HG02610 (cell line): ENCODE results near the gene DHRS9.

Experiments used
- ATAC-seq: cut with Tn5 transposase; IDR thresholded peaks from one replicate; pipeline ENCODE4 v1.9.1; 2021; ENCODE audit warnings: mild to moderate bottlenecking, moderate library complexity; ENCODE audit not compliant: unreplicated experiment

Gene DHRS9

DNA sequence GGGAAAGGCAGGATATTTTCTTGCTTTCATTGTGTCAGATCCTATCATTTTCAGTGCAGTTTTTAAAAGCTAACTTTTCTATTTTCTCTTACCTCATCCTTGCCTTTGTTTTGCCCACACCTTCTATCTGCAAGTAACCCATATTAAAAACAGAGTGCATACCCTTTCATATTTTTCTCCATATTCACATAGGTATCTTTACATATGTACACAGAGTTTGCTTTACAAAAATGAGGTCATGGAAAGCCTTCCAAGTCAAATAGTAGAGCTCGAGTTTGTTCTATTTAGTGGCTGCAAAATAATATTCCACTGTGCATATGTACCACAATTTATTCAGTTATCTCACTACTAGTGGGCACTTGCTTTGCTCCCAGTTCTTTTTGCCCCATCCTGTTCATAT lies 3.9 kb upstream of the DHRS9 start:
- no peak for ATAC-seq

DNA sequence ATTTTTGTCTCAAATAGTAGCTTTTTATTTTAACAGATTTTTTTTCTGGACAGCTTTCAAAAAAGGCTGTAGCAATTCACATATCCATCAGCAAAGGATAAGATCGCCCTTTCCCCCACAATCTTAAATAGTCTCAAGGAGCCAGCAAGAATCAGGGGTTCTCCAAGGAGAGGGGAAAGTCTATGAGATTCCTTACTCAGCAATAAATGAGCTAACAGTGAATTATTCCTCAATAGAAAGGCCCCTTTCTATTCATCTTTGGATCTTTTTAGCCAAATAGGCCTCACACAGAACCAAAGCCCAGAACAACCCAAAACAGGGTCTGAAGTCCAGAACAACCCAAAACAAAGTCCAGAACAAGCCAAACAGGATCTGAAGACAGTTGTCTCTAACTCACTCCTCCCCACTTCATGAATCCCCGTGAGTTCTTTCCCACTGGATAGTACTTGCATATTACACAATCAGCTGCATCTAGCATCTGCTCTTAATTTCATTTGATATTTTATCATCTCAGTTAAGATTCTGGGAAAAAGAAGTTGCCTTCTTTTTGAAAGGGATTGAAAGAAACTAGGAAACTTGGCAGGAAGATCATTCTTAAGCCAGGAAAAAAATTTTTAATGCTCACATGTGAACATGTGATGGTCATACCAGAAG lies 3.4 kb upstream of the DHRS9 start:
- ATAC-seq, result no peak

DNA sequence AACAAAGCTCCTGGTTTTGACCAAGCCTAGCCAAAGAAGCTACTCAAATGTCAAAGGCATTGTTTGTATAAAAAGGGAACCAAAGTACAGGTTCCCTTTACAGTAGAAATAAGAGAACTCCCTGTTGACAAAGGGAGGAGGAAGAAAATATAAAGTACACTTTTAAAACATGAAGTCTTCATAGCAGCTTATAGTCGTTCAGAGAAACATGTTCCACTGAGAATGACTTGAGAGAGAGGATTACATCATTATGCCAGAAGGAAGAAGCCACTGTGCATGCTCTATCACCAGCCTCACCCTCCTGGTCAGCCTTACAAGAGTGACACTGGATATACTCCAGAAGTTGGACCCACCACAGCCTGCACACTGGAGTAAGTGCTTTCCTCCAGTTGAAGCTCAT lies 2.5 kb upstream of the DHRS9 start:
- ATAC-seq, result no peak

DNA sequence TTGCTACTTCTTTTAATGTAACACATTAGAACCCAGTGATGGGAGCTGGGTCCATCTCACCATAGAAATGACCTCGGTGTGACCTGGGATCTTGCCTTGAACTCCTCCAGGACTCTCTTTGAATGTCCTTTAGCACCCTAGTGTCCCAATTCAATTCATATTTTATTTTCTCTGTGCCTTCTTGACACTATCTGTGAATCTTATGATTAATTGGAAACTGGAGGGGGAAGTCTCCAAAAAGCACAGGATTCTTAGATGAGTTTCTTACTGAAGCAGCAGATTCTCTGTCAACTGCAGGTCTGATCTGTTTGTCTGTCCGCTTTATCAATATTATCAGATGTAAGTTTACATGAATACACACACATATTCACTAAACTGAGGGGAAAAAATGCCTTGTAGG lies 470 bp downstream of the DHRS9 start:
- ATAC-seq, result no peak

DNA sequence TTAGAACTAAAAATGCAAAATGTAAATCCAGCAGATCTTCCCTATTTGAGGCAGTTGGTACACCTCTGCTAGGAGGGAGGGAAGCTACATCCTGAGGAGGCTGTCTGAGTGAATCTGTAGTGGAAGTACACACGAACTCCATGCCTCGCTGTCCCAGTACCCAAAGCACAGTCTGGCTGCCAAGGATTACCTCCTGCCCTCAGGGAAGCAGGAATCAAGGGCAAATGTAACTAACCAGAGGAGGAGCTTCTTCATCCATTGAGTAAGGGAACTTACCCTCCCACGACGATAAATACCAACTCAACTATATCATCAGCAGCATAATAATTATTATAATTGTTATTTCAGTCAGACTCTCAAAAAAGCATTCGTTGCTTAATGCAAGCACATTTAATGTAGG lies 2.1 kb downstream of the DHRS9 start:
- no peak for ATAC-seq

DNA sequence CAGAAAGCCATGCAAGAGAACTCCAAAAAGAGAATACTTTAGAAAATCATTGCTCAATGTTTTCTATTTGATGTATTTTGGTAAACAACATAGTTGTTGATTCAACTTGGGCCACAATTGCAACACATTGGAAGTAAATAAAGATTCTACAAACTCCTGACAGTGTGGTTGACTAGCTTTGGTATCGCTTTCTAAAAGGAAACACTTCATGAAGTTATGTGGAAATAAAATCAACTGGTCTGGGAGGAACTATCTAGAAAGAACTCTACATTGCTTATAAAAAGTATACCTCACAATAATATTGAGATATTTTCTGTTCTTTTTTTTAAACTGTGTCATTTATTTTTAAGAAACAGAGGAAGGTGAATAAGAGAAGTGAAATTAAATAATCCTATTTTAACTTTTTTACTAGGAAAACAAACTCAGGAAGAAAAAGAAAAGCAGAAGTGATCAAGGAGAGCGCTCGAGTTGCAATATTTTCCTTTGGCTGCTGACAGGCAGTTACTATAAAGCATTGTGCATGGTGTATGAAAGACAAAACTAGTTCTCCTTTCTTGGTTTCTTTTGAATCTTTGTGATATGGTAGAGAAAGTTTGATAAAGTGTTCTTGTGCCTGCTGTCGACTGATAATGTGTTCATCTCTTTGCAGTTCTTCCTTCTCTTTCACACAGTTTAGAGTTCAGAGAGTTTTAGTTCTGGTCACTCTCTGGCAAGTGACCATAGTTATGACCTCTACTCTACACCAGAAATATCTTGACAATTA lies 3.0 kb downstream of the DHRS9 start:
- ATAC-seq, result no peak

DNA sequence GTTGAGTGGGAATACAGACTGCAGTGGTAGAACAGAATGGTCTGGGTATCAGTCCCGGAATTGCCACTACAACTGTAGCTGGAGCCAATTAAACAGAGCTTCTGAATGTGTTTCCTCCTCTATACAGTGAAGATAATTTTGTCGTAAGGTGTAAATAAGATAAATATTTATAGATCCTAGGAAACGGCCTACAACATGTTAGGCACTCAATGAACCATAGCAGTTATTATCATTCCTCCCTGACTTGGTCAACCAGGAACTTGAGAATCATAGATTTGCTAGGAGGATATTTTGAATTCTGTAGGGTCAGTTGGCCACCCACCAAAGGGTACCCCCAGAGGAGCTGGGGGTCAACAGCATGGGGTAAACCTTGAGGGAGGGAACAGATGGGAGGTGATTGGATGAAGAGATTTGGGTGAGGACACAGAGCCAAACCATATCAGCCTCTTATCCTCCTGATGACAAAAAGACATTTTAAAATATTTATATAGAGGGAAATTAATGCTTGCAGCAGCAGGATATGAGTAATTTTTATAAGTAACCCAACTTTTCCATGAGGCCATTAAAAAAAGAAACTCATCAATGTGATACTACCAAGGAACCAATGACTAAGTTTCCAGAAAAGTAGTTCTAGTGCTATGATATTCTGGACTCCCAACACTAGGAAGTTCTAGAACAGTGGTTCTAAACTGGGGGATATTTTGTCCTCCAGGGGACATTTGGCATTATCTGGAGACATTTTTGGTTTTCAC lies 4.0 kb downstream of the DHRS9 start:
- ATAC-seq, result no peak

DNA sequence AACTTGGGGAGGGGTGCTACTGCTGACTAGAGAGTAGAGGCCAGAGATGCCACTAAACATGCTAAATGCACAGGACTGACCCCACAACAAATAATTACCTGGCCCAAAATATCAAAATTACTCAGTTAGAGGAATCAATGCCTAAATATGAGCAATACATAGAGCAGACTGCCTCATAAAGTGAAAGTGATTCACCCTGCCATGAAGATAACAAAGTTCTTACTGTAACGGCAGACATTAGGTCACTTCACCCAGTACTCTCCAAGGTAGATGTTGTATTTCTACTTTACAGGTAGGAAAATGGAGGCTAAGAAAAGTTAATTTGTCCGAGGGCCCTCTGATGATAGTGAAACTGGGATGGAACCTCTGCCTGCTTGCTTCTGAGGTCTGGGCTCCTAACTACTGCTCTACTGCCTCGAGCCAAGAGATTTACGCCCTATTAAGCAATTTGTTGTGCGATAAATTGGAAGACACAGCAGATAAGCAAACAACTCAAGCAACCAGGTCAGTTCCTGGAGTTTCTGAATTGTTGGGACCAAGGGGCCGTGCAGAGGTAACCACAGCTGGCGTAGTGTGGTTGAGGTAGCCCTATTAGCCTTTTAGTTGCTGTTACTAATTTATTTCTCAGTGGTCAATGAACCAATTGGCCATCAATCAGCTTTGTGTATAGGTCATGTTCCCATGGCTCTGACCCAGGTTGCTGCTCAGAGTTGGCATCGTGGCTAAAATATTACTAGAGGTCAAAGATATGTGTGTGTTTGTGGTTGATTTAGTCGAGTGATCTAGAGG lies 4.8 kb downstream of the DHRS9 start:
- peak; percentile 87 for ATAC-seq

DNA sequence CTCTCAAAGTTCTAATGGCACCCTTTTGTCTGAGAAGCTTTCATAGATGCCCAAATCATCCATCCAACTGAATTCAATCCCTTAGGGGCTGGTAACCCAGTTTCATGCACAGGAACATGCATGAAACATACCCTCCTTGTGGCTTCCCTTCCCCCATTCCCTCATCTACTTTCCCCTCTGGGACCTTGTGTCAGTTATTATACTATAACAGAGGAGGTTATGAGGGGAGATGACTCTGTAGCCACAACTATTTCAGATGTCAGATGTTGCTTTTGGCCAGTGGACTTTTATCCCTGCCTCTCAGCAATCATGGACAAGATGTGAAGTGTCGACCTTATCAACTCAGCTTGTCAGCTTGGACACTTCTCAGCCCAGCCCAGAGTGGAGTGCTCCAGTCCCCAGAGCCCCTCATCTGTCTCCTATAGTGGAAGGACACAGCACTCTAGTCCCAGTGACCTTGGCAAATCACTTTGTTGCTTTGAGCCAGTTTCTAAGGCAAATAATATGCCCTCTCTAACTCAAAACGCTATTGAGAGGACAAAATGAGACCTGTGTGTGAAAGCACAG lies 8.4 kb downstream of the DHRS9 start:
- no peak for ATAC-seq

DNA sequence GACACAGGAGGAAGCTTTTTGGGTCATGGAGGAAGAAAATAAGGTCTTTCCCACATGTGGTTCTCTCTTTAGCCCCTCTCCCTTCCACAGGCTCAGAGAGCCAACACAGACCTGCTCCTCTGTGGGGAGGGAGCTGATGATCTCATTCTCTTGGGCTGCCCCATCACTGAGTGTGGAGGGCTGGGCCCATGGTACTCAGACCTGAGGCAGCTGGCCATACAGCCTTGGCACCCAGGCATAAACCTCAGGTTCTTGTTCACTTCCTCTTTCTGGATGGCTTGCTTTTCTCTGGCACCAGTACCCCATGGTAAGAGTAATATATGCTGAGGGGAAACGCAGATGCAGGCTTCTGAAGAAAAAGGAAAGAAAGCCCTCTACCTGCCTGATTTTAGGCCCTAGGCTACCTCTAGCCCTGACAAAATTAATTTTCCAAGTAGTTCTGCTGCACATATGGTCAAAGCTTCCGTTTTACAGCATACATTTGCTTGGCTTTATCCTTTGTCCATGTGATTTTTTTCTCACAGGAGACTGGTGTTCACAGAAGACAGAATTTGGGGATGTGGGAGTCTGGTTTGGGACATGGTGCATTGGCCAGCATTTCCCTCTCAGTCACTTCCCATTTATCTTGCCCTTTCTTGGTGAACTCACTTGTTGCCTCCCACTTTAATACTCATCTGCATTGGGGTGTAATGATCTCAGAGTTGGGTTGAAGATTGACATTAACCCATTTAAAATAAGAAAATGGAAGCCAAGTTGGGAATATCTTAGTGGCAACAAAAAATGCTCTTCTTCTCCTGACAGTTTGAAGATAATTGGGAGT lies 11.1 kb downstream of the DHRS9 start:
- ATAC-seq, result peak; percentile 79

DNA sequence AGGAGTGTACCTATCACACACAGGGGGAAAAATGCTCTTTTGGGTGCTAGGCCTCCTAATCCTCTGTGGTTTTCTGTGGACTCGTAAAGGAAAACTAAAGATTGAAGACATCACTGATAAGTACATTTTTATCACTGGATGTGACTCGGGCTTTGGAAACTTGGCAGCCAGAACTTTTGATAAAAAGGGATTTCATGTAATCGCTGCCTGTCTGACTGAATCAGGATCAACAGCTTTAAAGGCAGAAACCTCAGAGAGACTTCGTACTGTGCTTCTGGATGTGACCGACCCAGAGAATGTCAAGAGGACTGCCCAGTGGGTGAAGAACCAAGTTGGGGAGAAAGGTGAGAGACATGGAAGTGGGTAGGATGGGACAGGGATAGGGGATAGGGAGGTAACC lies 12.2 kb downstream of the DHRS9 start:
- ATAC-seq, result no peak

DNA sequence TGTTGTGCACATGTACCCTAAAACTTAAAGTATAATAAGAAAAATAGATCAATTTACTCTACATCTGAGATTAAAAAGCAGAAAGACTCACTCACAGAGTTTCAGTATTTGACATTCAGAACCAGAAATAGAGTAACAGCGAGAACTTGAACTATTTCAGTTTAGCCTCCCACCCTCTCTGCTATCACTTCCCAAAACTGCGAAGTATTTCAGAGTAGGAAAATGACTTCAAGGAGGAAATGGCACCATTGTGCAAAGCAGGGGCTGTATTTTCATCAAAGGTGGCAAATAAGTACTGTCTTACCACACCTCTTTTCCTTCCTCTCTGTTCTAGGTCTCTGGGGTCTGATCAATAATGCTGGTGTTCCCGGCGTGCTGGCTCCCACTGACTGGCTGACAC lies 13.6 kb downstream of the DHRS9 start:
- ATAC-seq, result peak; percentile 75

DNA sequence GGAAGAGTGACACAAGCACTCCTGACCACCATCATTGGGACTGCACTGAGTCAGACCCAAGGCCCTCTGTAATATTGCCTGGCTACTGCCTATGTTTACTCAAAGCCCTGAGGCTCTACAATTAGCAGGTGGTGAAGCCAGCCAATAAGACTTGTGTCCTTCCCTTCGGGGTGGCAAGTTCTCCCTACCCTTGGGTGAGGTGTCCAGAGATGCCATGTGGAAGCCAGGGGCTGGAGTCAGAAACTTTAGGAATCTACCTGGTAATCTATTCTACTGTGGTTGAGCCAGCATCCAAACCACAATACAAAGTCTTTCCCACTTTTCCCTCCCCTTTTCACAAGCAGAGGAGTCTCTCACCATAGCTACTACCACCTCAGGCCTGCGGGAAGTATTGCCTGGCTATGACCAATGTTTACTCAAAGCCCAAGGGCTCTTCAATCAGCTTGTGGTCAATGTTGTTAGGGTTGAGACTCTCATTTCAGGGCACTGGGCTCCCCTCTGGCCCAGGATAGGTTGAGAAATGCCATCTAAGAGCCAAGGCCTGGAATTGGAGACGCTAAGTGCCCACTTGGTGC lies 17.6 kb downstream of the DHRS9 start:
- no peak for ATAC-seq

DNA sequence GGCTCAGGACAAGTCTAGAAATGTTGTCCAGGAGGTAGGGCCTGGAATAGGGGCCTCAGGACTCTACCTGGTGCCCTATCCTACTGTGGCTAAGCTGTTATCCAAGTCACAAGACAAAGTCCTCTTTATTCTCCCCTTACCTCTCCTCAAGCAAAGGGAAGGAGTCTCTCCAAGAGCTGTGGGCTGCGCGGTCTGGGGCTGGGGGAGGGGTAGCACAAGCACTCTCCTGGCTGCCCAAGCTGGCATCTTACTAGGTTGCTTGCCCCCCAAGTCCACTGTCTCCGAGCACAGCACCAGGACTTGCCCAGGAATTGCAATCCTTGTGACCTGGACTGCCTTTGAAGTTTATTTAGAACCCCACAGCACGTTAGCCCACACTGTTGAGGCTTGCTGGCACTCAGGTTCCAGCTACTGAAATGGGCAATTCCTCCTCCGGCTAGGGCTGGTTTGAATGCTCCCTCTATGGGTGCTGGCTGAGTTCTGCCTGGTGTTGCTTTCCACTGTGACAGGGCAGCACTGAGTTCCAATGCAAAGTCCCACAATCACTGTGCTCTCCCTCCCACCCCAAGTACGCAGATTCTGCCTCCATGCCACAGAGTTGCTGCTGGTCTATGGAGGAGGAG lies 18.5 kb downstream of the DHRS9 start:
- ATAC-seq, result no peak

DNA sequence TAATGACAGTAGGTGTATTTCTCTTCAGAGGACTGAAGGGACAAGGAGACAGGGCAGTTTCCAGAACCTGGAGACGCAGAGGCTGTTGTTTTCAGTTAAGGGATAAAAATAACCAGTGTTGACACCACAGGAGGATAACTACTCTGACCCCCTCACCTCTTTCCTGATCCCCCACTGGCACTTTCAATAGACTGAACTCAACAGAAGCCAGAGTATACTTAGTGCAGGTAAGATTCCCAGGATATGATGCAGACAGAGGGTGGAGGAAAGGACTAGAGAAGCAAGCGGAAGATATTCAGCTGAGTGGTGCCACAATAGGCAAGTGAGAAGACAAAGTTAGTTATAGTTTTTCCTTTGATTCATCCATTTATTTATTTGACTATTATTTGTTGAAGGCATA lies 19.8 kb downstream of the DHRS9 start:
- ATAC-seq, result no peak

DNA sequence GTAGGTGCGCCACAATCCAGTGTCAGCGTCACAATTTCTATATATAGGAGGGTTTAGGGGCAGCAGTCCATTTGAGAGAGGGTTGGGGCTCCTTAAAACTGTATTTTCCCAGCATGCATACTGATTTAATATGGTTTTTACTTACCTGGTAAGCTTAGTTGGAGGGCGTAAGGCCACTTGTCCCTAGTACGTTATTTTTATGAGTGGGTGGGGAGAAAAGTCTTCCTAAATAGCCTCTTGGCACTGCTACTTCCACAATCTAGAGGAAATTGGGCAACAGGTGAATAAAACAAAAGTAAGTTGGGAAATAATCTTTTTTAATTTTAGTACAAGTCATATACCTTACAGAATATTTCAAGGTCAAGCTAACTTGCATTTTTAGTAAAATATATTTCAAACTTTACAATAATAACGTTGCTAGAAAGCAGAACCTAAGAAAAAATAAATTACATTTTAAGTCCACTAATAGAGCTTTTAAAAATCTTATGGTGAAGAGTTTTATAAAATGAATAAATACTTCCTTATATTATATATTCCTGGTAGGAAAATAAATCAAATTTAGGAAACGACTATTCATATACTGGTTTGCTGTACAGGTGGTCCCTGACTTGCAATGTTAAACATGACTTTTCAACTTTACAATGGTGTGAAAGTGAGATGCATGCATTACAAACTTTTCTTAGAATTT lies 20.9 kb downstream of the DHRS9 start:
- no peak for ATAC-seq

DNA sequence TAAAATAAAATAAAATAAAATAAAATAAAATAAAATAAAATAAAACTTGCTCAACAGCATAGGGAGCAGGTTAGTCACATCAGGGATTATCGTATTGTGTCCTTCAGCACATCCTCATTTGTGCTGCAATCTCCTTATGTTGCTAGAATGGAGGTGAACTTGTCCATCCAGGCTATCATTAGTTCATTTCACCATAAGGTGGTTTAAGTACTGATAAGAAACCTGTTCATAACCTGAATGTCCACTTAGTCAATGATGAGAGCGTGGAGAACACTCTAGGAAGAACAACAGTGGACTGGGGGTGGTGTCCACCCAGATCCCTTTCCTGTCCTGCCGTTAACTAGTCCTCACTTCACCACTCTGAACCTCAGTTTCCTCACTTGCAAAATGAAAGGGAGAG lies 21.9 kb downstream of the DHRS9 start:
- no peak for ATAC-seq

DNA sequence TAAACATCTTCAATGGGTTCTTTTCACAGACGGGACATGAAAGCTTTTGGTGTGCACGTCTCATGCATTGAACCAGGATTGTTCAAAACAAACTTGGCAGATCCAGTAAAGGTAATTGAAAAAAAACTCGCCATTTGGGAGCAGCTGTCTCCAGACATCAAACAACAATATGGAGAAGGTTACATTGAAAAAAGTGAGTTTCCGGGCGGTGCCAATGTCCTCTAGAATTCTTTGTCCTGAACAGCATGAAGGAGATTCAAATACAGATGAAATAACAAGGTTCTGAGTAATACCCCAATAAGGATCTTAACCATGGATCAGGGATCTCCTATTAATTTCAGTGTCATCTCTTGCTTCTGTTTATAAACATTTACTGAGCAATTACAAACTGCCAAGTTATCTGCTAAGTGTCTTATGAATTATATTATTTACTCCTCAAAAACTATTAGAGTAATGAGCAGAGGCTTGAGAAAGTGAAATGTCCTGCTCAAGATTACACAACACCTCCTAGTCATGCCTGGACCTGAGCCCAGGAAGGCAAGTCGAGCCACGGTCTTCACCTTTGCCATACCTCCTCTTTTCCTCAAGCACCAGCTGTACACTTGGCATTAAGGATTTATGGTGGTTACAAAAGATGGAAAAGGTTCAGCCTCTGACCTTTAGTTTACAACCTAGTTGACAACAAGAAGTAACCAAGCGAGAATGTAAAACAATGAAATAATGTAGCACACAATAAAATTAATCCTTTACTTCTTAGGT lies 22.6 kb downstream of the DHRS9 start:
- ATAC-seq, result no peak
